Amniotic stem cell (primary cell): ENCODE measurements around the gene SUSD6.
"Not testable (repeated sequence)": the region's sequence is repeated elsewhere in the genome, so short reads cannot be mapped to it uniquely, and the experiment has no call there.

Experiments
- DNase-seq: peaks from one replicate; lab custom pipeline; 2025; lab: John Stamatoyannopoulos, UW

SUSD6 gene

GRCh38 chr14:69712599-69713088 is 101.2 kb downstream of the SUSD6 start:
- DNase-seq, result no peak

GRCh38 chr14:69713209-69713781 is 101.9 kb downstream of the SUSD6 start:
- DNase-seq, result no peak

- DNase-seq, result no peak
These were observed 102.7 kb downstream of the SUSD6 start for GRCh38 chr14:69713993-69714679.

- DNase-seq, result no peak
These were observed 104.5 kb downstream of the SUSD6 start for GRCh38 chr14:69715725-69716477.

- no peak for DNase-seq
These were observed 105.2 kb downstream of the SUSD6 start for GRCh38 chr14:69716478-69717187.

- DNase-seq, result not testable (repeated sequence)
These were observed 107.2 kb downstream of the SUSD6 start for GRCh38 chr14:69718614-69719013.

GRCh38 chr14:69719501-69719951 is 108.1 kb downstream of the SUSD6 start:
- peak; percentile 14 for DNase-seq

GRCh38 chr14:69720912-69721311 is 109.5 kb downstream of the SUSD6 start:
- no peak for DNase-seq

GRCh38 chr14:69726761-69727511 is 115.5 kb downstream of the SUSD6 start:
- peak; percentile 44 for DNase-seq

GRCh38 chr14:69727860-69728259 is 116.5 kb downstream of the SUSD6 start:
- DNase-seq, result no peak

GRCh38 chr14:69731919-69732598 is 120.7 kb downstream of the SUSD6 start:
- not testable (repeated sequence) for DNase-seq

GRCh38 chr14:69736405-69736804 is 125.0 kb downstream of the SUSD6 start:
- DNase-seq, result not testable (repeated sequence)

- DNase-seq, result no peak
These were observed 129.7 kb downstream of the SUSD6 start for GRCh38 chr14:69741055-69741454.

GRCh38 chr14:69749956-69750355 is 138.6 kb downstream of the SUSD6 start:
- DNase-seq, result no peak

- DNase-seq, result no peak
These were observed 139.1 kb downstream of the SUSD6 start for GRCh38 chr14:69750495-69750894.

GRCh38 chr14:69752773-69753172 is 141.4 kb downstream of the SUSD6 start:
- DNase-seq, result no peak

- DNase-seq, result no peak
These were observed 142.5 kb downstream of the SUSD6 start for GRCh38 chr14:69753860-69754259.

- DNase-seq, result no peak
These were observed 143.1 kb downstream of the SUSD6 start for GRCh38 chr14:69754487-69754886.

- no peak for DNase-seq
These were observed 143.9 kb downstream of the SUSD6 start for GRCh38 chr14:69755296-69755695.

GRCh38 chr14:69755784-69756183 is 144.4 kb downstream of the SUSD6 start:
- no peak for DNase-seq

GRCh38 chr14:69756298-69756697 is 144.9 kb downstream of the SUSD6 start:
- no peak for DNase-seq
